Smooth muscle cell of the brain vasculature (primary cell): Measurements from ENCODE around the gene CXCR5.
"Not testable (repeated sequence)": the region's sequence is repeated elsewhere in the genome, so short reads cannot be mapped to it uniquely, and the experiment has no call there.

Source experiments
- DNase-seq: peaks from one replicate; pipeline ENCODE4 v3.0.0-alpha.2; 2012; ENCODE audit warnings: low read depth, low spot score

Gene CXCR5, protein sequence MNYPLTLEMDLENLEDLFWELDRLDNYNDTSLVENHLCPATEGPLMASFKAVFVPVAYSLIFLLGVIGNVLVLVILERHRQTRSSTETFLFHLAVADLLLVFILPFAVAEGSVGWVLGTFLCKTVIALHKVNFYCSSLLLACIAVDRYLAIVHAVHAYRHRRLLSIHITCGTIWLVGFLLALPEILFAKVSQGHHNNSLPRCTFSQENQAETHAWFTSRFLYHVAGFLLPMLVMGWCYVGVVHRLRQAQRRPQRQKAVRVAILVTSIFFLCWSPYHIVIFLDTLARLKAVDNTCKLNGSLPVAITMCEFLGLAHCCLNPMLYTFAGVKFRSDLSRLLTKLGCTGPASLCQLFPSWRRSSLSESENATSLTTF

DNA sequence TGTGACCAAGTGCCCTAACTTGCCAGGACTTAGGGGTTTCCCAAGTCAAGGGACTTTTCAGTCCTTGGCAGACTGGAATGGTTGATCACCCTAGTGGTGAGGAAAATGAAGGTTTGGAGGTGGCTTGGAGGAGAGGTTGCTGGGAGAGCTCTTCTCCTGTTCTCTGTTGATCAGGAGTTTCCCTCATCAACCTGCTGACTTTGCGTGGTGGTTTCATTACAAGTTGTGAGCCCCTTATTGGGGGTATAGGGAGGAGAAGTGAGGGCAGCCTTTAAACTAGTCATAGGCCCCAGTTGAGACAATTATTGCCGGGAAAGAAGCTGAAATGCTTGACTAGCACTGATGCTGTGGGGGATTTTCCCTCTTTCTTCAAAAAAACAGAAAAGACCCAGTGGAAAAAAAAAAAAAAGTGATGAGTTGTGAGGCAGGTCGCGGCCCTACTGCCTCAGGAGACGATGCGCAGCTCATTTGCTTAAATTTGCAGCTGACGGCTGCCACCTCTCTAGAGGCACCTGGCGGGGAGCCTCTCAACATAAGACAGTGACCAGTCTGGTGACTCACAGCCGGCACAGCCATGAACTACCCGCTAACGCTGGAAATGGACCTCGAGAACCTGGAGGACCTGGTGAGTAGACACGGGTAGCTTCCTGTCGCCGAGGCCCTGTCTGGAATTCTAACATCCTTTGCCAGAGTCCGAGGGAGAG, at the start of gene CXCR5:
CXCR5 (plus strand) TSS at position 525 of the 704 bp plus-strand sequence; CDS start at position 575, 50 bp downstream.
- DNase-seq, result no peak

DNA sequence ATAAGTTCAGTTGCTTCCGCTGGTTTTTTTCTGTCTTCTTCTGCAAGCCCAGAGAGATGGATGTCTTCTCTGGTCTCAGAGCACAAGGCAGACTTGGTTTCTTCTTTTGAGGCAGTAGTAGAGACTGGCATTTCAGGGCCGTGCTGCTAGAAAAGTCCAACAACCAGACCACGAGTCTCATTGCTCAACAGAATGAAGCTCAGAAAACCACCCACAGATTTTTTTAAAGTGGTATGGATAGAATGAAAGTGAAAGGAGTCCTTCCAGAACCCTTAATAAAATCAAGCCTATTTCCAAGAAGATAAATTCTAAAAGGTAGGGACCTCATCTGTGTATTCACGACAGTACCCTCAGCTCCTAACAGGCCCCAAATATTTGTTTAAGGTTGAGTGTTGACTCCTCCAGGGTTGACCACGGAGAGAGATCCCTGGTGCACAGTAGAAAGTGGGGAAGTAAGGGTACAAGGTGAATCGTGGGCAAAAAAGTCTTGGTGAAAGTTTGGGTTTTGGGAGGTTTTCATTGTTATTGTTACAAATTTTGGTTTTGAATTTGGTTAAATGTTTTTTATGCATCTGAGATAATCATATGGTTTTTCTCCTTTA, 49.2 kb upstream of the CXCR5 start:
- DNase-seq, result no peak

DNA sequence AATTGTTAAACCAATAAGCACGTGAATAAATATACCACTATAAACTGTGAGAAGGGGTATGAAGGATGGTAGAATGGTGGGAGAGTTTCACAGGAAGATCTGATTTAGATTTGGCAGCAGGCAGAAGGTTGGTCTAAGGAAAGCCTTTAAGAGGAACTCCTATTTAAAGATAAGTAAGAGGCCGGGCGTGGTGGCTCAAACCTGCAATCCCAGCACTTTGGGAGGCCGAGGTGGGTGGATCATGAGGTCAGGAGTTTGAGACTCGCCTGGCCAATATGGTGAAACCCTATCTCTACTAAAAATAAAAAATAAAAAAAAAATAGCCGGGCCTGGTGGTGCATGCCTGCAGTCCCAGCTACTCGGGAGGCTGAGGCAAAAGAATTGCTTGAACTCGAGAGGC, 45.8 kb upstream of the CXCR5 start:
- DNase-seq, result no peak

DNA sequence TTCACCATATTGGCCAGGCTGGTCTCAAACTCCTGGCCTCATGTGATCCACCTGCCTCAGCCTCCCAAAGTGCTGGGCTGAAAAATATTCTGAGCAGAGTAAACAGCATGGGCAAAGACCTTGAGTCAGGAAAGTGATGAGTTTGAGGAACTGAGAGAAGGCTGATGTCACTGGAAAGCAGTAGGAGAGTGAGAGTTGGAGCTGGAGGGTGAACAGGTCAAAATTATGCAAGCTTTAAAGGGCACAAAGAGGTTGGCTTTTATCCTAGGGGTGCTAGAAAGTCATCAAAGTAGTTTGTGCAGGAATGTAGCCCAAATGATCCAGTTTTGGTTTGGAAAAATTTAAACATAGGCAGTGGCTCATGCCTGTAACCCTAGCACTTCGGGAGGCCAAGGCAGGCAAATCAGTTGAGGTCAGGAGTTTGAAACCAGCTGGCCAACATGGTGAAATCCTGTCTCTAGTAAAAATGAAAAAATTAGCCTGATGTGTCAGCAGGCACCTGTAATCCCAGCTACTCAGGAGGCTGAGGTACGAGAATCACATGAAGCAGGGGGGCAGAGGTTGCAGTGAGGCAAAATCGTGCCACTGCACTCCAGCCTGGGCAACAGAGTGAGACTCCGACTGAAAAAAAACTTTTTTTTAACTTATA, 44.7 kb upstream of the CXCR5 start:
- DNase-seq, result no peak

DNA sequence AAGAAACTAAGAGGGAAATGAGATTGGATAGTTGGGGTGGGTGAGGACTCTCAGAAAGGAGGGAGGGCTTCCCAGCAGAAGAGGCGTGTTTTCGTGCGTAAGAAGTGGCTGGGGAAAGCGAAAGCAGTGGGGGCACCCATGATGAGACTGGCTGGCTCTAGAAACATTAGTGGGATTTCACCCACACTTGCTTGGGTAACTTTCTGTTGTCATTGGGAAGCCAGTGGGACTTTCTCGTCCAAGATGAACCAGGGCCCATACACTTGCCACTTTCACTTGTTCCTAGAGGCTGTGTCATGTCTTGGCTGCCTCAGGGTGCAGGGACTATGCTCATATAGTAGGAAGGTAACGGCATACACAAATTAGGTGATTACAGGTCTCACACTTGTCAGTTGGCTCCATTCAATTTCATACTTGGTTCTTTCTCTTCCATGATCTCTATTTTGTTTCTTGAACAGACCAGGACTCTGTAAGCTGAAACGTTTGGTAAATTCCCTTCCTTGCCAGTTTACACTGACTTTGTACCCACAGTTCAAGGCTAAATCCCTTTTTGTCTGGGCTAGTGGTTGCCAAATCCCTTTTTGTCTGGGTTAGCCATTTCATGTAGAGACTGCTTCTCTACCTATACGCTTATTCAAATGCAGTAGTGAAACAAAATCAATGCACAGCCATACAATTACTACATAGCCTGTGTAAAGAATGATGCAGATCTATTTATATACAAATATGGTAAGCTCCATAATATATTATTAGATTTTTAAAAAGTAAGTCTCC, 42.0 kb upstream of the CXCR5 start:
- DNase-seq, result no peak

DNA sequence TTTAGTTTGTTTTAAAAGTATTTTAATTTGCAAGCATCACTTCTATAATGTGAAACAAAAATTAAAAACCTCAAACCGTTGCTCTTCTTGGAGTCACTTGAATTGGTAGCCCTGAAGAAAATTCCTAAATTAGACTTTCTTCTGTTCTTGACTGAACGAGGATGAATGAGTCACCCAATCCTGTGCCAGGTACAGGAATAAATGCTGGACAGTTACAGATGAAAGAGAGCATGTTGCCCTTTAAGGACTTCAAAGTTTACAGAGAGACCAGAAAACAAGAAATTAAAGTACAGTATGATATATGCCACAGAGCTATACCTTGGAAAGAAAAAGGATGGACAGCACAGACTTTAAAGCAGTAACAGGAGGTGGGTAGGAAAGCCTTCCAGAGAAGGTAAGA, 41.3 kb upstream of the CXCR5 start:
- no peak for DNase-seq

DNA sequence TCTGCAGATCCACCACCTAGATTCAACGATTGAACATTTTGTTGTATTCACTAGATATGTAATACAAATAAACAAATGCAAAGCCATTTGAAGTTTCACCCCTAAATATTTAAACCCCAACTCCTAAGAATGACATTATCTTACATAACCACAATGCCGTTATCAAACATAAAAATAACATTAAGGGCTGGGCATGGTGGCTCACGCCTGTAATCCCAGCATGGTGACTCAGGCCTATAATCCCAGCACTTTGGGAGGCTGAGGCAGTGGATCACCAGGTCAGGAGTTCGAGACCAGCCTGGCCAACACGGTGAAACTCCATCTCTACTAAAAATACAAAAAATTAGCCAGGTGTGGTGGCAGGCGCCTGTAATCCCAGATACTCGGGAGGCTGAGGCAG, 40.8 kb upstream of the CXCR5 start:
- not testable (repeated sequence) for DNase-seq

DNA sequence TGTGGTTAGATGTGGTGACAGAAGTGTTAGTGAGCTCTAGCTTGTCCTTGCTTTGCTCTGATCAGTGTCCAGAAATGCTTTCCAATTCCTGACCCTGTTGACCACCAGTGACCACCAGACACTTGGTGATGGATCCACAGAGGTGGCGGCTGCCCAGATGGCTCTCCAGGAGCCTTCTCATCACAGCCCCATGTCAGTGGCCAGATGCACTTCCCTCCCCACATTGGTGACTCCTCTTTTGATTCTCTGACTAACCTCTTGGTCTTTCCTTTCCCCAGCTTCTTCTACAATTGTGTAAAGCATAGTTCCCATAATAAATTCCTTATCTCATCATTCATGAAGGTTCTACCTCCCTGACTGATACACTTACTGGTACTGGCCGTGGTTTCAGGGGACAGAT, 40.1 kb upstream of the CXCR5 start:
- no peak for DNase-seq

DNA sequence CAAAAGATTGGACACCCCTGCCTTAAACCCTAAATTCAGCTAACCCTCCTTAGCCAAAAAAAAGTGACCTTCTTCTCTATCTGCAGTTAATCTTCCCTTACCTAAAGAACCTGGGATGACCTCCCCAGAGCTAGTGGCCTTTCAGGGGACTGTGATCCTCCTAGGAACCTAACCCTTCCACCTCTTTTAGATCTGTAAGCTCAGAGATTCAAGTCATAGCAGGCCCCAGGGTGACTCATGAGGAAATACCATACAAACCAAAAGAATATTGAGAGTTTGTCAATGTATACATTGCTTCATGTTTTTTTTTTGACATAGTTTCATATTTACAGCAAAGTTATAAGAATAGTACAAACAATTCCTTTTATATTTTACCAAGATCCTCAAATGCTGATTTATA, 38.3 kb upstream of the CXCR5 start:
- peak; percentile 12 for DNase-seq

DNA sequence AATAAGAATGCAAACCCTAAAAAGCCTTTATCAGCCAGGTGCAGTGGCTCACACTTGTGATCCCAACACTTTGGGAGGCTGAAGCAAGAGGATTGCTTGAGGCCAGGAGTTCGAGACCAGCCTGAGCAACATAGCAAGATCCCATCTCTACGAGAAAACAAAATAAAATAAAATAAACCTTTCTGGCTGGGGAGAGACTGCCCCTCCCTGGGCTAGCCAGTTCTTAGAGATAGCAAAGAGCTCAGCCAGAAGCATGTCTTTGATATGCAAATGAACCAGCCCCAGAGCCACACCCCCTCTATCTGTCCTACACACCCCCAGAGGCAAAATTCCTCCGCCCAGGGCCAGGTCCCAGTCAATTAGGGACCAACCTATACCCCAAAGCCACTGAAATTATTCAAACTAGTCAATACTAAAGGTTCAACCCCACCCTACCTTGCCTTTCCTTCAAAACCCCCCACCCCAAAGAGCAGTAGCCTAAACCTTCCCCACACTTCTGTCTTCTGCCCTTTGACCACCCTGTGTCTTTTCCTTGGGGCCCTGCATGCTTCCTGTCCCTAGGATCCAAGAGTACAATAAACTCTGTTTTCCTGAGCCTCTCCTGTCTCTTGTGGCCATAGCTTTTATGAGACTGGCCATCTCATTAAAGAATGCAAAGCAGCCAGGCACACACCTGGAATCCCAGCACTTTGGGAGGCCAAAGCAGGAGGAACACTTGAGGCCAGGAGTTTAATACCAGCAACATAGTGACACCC, 37.3 kb upstream of the CXCR5 start:
- no peak for DNase-seq

DNA sequence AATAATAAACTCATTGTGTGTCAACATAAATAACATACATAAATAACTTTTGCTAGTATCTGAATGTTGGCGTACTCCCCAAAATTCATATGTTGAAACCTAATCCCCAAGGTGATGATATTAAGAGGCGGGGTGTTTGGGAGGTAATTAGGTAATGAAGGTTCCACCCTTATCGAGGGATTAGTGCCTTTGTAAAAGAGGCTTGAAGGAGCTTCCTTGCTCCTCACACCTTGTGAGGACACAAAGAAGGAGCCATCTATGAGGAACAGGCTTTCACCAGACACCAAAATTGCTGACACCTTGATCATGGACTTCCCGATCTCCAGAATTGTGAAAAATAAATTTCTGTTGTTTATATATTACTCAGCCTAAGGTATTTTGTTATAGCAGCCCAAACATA, 33.9 kb upstream of the CXCR5 start:
- DNase-seq, result no peak

DNA sequence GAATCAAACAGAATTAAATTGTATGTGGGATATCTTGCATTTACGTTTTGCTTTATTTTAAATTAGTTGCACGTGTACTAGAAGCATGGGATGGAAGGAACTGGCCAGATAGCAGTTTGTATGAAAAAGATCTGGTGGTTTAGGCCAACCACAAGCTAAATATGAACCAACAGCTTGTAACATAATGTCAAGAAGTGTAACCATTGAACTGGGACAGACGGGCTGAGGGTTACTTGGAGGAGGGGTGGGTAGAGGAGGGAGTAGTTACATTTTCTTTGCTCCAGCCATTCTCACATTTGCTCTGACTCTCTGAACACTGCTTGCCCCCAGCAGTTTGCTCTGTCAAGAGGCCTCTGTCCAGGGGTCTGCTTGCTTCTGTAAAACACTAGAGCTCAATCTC, 31.7 kb upstream of the CXCR5 start:
- DNase-seq, result no peak

DNA sequence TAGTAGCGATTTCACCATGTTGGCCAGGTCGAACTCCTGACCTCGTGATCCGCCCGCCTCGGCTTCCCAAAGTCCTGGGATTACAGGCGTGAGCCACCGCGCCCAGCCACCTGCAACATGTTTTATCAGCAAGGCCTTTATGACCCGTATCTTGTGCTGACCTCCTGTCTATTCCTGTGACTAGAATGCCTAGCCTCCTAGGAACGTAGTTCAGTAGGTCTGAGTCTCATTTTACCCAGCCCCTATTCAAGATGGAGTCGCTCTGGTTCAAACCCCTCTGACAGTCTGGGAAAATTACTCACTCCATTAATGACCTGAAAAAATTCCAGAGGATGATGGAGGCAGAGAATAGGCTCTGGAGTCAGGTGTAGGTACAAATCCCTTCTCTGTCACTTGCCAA, 30.0 kb upstream of the CXCR5 start:
- DNase-seq, result no peak

DNA sequence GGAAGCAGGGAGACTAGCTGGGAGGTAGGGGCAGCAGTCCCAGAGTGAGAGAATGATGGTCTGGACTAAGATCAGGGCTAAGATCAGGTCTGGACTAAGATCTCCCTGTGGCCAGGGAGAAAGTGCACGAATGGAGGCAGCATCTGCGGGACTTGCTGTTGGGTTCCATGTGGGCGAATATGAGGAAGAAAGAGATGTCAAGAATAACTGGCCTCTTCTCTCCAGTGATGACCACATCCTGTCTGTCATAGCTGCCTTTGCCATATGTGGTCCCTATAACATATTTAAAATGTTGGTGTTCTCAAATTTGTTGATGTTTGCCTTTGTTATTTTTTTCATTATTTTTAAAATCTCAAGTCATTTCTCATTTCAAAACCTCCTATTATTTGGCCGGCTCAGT, 27.4 kb upstream of the CXCR5 start:
- no peak for DNase-seq

DNA sequence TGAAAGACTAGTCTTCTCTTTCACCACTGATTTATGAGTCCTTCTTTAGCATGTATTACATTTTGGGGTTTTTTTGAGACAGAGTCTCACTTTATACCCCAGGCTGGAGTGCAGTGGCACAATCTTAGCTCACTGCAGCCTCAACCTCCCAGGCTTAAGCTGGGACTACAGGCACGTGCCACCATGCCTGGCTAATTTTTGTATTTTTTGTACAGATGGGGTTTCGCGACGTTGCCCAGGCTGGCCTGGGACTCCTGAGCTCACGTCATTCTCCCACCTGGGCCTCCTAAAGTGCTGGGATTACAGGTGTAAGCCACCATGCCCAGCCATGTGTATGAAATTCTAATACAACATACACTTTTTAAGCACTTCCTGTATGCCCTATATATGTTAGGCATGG, 26.3 kb upstream of the CXCR5 start:
- no peak for DNase-seq

DNA sequence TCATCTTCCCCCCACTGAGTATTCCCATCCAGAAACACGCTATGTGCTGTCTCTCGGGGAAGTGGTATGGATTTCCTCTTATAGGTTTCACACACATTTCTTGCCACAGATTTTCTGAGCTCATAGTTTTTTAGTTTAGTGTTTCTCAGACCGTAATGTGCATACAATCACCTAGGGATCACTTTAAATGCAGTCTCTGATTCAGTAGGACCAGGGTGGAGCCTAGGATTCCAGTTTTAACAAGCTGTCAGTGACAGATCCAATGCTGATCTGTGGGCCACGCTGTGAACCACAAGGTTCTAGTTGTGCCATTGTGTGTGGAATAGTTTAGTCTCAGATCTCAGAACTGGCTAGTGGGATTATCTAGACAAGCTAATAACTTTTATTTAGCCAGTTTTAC, 23.7 kb upstream of the CXCR5 start:
- DNase-seq, result no peak

DNA sequence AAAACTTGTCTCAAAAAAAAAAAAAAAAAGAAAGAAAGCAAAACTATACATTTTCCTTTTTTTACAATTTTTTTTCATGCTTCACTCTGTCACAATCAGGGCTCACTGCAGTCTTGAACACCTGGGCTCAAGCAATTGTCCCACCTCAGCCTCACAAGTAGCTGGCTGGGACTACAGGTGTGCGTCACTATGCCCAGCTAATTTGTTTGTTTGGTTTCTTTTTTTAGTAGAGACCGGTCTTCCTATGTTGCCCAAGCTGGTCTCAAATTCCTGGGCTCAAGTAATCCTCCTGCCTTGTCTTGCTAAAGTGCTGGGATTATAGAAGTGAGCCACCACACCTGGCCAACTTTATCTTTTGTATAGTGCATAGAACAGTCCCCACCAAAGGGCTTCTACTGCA, 15.0 kb upstream of the CXCR5 start:
- DNase-seq, result no peak

DNA sequence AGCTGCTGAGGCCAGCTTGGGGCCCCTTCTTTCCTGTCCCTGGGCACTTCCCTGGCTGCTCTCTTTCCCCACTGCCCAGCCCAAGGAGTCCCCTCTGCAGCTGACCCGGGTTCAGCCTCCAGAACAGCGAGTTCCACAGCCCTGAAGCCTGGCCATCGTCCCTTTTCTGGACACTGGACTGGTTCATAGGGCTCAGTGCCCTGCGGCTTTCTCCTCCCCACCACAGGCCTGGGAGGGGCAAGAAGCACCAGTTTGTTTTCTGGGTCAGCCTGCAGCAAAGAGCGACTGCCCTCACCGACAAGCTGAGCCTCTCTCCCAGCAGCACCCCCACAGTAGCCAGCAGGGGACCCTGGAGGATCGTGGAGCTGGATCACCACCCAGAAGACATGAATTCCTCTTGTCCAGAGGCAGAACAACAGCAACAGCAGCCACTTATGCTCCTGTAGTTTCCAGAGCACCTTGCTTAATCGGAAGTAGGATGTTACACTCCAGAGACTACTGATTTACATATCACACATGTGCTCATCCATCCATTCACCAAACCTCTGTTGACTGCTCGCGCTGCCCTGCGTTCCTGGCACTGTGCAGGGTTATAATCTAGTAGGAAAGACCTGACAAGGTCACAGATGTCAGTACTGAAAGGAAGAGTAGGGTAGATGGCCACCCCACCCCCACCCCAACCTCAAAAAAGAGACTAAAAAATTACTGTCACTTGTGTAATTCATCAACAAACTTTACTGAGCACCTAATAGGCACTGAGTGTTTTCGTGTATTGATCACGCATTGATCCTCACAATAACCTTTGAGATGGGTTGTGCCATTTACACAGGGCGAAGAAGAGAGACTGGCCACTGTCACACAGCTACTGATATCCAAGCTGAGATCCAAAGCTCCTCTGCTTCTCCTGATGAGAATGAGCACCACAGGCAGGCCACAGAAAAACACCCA, 13.0 kb upstream of the CXCR5 start:
- no peak for DNase-seq

DNA sequence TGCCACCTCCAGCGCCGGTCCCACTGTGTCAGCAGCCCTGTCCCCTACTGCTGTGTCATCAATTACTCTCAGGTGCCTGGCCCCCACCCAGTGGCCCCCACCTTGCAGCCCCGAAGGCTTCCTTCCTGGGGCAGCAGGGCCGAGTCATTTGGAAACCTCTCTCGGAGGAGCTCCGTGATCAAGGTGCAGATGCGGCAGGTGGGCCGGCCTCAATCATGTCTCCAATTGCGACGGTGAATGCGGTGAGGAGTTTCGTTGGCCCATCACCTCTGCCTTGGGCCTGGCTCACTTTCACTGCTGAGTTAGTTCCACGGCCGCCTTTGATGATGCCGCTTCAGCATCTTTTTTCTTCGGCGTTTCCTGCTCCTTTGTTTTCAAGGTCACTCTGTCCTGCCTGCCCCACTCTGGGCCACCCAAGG, 11.3 kb upstream of the CXCR5 start:
- DNase-seq, result no peak

DNA sequence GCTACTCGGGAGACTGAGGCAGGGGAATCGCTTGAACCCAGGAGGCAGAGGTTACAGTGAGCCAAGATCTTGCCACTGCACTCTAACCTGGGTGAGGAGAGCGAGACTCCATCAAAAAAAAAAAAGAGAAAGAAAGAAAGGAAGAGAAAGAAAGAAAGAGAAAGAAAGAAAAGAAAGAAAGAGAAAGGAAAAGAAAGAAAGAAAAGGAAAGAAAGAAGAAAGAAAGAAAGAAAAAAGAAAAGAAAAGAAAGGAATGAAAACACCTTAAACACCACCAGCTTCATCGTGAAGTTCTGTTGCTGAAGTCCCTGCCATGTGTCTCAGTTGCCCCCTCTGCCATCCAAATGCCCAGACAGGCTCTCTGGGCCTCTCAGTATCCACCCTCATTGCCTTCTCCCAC, 9.9 kb upstream of the CXCR5 start:
- no peak for DNase-seq
